ENCODE measurements around the gene LRRC46. TPM values are rescaled to one million over a fixed set of nuclear protein-coding genes. Genes with fewer than 3 reads are reported as not detected.
A peak's percentile ranks its signal among the peaks of the same experiment; 100 is the strongest.

LRRC46 gene
- total RNA-seq, 4 donors from 2014 or later: 0.18 TPM; not detected in 3

DNA sequence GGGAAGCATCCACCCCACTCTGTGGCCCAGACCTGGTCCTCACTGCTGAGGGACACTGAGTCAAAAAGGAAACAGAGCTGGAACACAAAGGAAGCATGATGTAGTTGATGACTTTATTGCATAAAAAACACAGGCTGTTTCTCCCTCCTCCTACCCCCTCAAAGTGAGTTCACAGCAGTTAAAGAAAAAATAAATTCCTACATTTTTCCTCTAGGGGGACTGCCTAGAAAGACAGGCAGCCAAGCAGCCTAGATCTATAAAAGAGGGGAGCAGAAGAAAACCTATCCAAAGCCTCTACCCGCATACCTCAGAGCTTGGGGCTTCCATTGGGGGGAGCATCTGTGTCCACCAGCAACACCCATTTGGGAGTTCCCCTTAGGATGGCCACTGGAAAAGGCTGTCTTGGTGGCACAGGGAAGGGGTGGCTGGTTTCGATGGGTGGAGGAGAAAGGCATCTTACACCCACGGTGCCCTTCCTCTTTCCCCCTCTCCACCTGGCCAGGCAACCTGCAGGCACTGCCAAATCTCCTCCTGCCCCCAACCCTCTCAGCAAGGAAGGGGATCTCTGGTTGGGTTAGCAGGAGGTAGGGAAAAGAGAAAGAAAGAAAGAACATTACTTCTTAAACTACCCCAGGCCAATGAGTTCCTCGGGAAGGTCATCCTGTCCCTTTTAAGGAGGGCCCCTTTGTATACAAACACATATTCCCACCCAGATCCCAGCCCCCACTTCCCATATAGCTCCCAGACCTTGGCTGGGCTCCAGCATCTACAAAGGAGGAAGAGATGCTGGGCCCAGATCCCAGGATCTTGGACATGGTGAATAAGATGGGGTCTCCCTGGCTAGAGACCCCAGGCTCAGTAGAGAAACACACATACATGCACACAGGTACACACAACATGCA lies 13.6 kb downstream of the LRRC46 start:
- H3K27me3 ChIP-seq: peaks cover 3 to 56% (median 9%) of the 10 kb centered on the region in 4 donors
- peaks cover 27 to 64% (median 29%) of the 10 kb centered on the region in 3 donors for H3K4me1 ChIP-seq
- DNase-seq: no peak
- H3K9me3 ChIP-seq: no peaks in the 10 kb centered on the region
- no peak overlapping the region for H3K4me3 ChIP-seq
- H3K36me3 ChIP-seq: no peaks in the 10 kb centered on the region
- TF ChIP-seq, protein P1, sequence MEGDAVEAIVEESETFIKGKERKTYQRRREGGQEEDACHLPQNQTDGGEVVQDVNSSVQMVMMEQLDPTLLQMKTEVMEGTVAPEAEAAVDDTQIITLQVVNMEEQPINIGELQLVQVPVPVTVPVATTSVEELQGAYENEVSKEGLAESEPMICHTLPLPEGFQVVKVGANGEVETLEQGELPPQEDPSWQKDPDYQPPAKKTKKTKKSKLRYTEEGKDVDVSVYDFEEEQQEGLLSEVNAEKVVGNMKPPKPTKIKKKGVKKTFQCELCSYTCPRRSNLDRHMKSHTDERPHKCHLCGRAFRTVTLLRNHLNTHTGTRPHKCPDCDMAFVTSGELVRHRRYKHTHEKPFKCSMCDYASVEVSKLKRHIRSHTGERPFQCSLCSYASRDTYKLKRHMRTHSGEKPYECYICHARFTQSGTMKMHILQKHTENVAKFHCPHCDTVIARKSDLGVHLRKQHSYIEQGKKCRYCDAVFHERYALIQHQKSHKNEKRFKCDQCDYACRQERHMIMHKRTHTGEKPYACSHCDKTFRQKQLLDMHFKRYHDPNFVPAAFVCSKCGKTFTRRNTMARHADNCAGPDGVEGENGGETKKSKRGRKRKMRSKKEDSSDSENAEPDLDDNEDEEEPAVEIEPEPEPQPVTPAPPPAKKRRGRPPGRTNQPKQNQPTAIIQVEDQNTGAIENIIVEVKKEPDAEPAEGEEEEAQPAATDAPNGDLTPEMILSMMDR (IDR thresholded peaks at IDR 0.05): peak in 3 of 6 experiments; percentile 9 to 38 (median 22)
- TF ChIP-seq POLR2A (IDR thresholded peaks at IDR 0.05): no peak
- WGBS, 2 donors: 58 to 65% methylated on average over 3 to 4 of the region's 4 CpGs
- intact Hi-C loops (cut with DNase I): no loop called here
- H3K27ac ChIP-seq: no peak overlapping the region

DNA sequence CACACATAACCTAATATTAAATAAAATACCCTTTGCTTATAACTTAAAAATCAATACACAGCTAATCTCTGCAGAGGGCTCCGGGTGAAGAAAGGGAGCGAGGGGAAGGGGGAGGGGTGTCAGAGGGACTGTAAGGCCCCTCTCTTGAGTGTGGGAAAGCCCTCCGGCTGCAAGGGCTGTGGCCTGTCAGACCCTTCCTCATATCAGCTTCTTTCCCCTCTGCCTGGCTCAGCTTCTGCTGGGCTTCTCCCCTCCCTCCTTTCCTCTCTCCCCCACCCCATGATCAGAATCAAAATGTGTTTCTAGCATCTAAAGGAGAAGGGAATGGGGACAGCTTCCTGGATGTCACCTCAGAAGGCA lies 14.2 kb downstream of the LRRC46 start:
- Histone ChIP-seq H3K4me3 (no peak overlapping the region), H3K27me3 (peaks cover 3 to 62% (median 9%) of the 10 kb centered on the region in 4 donors), H3K36me3 (no peaks in the 10 kb centered on the region), H3K27ac (no peak overlapping the region), H3K4me1 (peaks cover 23 to 64% (median 30%) of the 10 kb centered on the region in 3 donors), H3K9me3 (no peaks in the 10 kb centered on the region)
- no peak for TF ChIP-seq POLR2A (IDR thresholded peaks at IDR 0.05)
- TF ChIP-seq, protein P1 (IDR thresholded peaks at IDR 0.05): no peak
- DNase-seq: no peak
- intact Hi-C loops (cut with DNase I): no loop called here
- WGBS, 2 donors: 89 to 100% methylated on average over 1 to 3 of the region's 3 CpGs

DNA sequence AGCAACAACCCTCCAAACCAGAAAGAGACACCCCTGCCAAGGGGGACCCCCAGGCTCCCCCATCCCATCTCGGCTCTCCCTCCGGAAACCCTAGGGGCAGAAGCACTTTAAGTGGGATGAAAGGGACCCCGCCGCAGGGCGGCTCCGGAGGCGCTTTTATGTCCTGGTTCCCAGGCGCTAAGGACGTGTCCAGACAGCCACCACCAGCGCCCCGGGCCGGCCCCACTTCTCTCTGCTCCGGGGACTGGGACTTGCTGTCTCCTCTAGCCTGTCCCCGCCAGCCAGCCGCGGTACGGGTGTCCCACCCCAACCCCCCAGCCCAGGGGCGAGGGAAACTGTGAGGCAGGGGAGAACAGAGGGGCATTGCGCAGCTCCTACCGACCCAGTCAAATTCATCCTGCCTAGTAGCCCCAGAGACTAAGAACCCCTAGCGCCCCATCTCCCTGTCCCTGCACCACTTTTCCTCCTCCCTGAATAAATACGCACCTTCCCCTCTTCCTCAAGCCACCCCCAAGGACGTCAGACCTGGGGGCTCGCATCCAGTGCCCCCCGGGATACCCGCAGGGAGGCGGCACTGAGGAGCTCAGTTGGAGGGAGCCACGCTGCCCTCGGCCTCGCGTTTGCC lies 15.4 kb downstream of the LRRC46 start:
- H3K36me3 ChIP-seq: no peaks in the 10 kb centered on the region
- TF ChIP-seq, protein P1 (IDR thresholded peaks at IDR 0.05): no peak
- no peak for TF ChIP-seq POLR2A (IDR thresholded peaks at IDR 0.05)
- no peak for DNase-seq
- intact Hi-C loops (cut with DNase I): no loop called here
- WGBS, 2 donors: 0 to 18% methylated on average over 4 to 13 of the region's 31 CpGs
- H3K27me3 ChIP-seq: peaks cover 6 to 74% (median 12%) of the 10 kb centered on the region in 4 donors
- H3K4me1 ChIP-seq: peaks cover 29 to 67% (median 34%) of the 10 kb centered on the region in 3 donors
- no peak overlapping the region for H3K27ac ChIP-seq
- H3K4me3 ChIP-seq: no peak overlapping the region
- no peaks in the 10 kb centered on the region for H3K9me3 ChIP-seq

DNA sequence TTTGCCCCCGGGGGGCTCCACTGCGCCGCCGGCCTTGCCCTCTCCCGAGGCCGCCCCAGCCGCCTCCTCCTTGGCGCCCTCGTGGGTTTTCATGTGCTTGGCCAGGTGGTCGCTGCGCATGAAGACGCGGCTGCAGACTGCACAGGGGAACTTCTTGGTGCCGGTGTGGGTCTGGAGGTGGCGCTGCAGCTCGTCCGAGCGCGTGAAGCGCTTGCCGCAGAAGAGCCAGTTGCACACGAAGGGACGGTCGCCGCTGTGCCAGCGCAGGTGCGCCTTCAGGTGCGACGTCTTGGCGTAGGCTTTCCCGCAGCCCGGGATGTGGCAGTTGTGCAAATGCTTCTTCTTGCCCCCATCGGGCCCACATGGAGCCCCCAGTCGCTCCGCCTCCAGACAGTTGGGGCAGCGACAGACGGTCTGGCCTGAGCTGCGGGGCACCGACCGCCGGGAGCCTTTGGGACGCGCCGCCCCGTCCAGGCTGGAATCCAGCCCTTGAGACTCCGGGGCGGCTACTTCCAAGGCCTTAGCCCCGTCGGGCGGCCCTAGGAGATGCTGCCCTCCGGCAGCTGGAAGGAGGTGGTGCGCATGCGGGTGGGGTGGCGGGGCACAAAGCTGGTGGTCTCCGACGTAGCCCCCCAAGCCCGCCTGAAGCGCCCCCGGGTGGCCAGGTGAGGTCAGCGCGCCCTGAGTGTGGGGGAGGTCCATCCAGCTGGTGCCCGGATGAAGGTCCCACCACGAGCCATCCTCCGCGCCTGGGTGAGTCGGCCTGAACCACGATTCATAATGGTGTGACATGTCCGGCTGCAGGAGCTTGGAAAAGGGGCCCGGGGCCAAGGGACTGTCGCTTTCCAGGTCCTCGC lies 16.1 kb downstream of the LRRC46 start:
- peaks cover 10 to 81% (median 18%) of the 10 kb centered on the region in 4 donors for H3K27me3 ChIP-seq

More for the DNA sequence above, 16.1 kb downstream of the LRRC46 start:
- H3K4me1 ChIP-seq: peaks cover 29 to 69% (median 35%) of the 10 kb centered on the region in 3 donors
- H3K9me3 ChIP-seq: no peaks in the 10 kb centered on the region
- intact Hi-C loops (cut with DNase I): no loop called here
- no peak overlapping the region for H3K27ac ChIP-seq
- H3K36me3 ChIP-seq: no peaks in the 10 kb centered on the region
- TF ChIP-seq POLR2A (IDR thresholded peaks at IDR 0.05): no peak
- TF ChIP-seq, protein P1 (IDR thresholded peaks at IDR 0.05): peak in 3 of 6 experiments; percentile 14 to 35 (median 18)
- no peak overlapping the region for H3K4me3 ChIP-seq
- WGBS, 2 donors: 27 to 36% methylated on average over 5 to 20 of the region's 71 CpGs
- no peak for DNase-seq
